H1 (cell line): ENCODE measurements around the gene ZMIZ1. TPM values are rescaled to one million over a fixed set of nuclear protein-coding genes. Genes with fewer than 3 reads are reported as not detected.

Experiments used
- CTCF ChIA-PET: fragments of 300-600 bp; sonication (Branson Sonifier 250); formaldehyde crosslinking; loops from one replicate; lab custom pipeline; 2021; ENCODE audit not compliant: partially characterized antibody; lab: Charles Lee
- POLR2A ChIA-PET: fragments of 300-600 bp; sonication (Branson Sonifier 250); formaldehyde crosslinking; loops from one replicate; lab custom pipeline; 2021; ENCODE audit warnings: inconsistent platforms; ENCODE audit not compliant: partially characterized antibody; lab: Charles Lee
- DNase-seq, 2 experiments: peaks; one replicate each; pipeline versions ENCODE4 v3.0.0 to v3.0.0-alpha.2; 2010 to 2022; ENCODE audit warnings: low spot score in 2 of 2, low read depth in 1 of 2, mixed read lengths in 1 of 2
- FAIRE-seq: peaks from 2 replicates; lab custom pipeline; 2011; peaks lifted over from hg19 to GRCh38; lab: Jason Lieb, UNC
- H2AFZ ChIP-seq: 2 replicates; pipeline ENCODE4 v1.8.1; 2012; ENCODE audit warnings: low read length, inconsistent platforms
- H2AK5ac ChIP-seq: 2 replicates; pipeline ENCODE4 v1.6.1; 2013; ENCODE audit warnings: low read depth, low read length
- H2BK120ac ChIP-seq: replicated peaks from 2 replicates; pipeline ENCODE3; 2013; ENCODE audit warnings: low read depth, low read length, inconsistent platforms
- H2BK12ac ChIP-seq: 2 replicates; pipeline ENCODE4 v1.6.1; 2013; ENCODE audit warnings: low read depth, low read length
- H2BK15ac ChIP-seq: 2 replicates; pipeline ENCODE4 v1.6.1; 2013; ENCODE audit warnings: low read length
- H2BK20ac ChIP-seq: 2 replicates; pipeline ENCODE4 v1.6.1; 2013; ENCODE audit warnings: low read length
- H2BK5ac ChIP-seq: 2 replicates; pipeline ENCODE4 v1.6.1; 2013; ENCODE audit warnings: low read depth, low read length
- H3K14ac ChIP-seq: 2 replicates; pipeline ENCODE4 v1.6.1; 2013; ENCODE audit warnings: inconsistent platforms; ENCODE audit not compliant: insufficient read length
- H3K18ac ChIP-seq: 2 replicates; pipeline ENCODE4 v1.6.1; 2013; ENCODE audit warnings: low read length; ENCODE audit errors: extremely low read depth
- H3K23ac ChIP-seq: 2 replicates; pipeline ENCODE4 v1.6.1; 2013; ENCODE audit warnings: inconsistent platforms; ENCODE audit not compliant: insufficient read length
- H3K23me2 ChIP-seq: 2 replicates; pipeline ENCODE4 v1.6.1; 2013; ENCODE audit warnings: low read depth, low read length
- H3K27ac ChIP-seq: 2 replicates; pipeline ENCODE4 v1.6.1; 2011; ENCODE audit warnings: low read depth, low read length, inconsistent platforms
- H3K27me3 ChIP-seq, 4 experiments: replicated peaks in 1 of 4; 1 replicate in 1 of 4; 2 replicates in 3 of 4; pipeline versions ENCODE4 v1.6.1 to v1.8.1; 2011 to 2013; ENCODE audit warnings: low read length in 3 of 4, mild to moderate bottlenecking in 3 of 4, inconsistent platforms in 2 of 4, mixed read lengths in 2 of 4, moderate library complexity in 1 of 4; ENCODE audit not compliant: control insufficient read depth in 3 of 4, insufficient read depth in 3 of 4; ENCODE audit errors: extremely low read depth in 1 of 4
- H3K36me3 ChIP-seq, 4 experiments: 2 replicates each; pipeline versions ENCODE4 v1.6.1 to v1.8.1; 2011 to 2013; ENCODE audit warnings: mild to moderate bottlenecking in 4 of 4, low read length in 3 of 4, moderate library complexity in 2 of 4, control low read depth in 1 of 4, inconsistent platforms in 1 of 4; ENCODE audit not compliant: insufficient read depth in 4 of 4, control insufficient read depth in 2 of 4
- H3K4ac ChIP-seq: replicated peaks from 2 replicates; pipeline ENCODE3; 2013; ENCODE audit warnings: low read length, low read depth, mixed read lengths, inconsistent platforms; ENCODE audit not compliant: insufficient read length
- H3K4me1 ChIP-seq, 4 experiments: replicated peaks in 1 of 4; 1 replicate in 1 of 4; 2 replicates in 3 of 4; pipeline versions ENCODE4 v1.6.1 to v1.8.1; 2011 to 2013; ENCODE audit warnings: low read length in 3 of 4, inconsistent platforms in 2 of 4, mixed read lengths in 1 of 4; ENCODE audit not compliant: insufficient read depth in 4 of 4, control insufficient read depth in 3 of 4
- H3K4me2 ChIP-seq, 2 experiments: 2 replicates each; pipeline versions ENCODE4 v1.6.1 to v1.8.1; 2011 to 2013; ENCODE audit warnings: low read depth in 2 of 2, low read length in 2 of 2, control low read depth in 1 of 2, inconsistent platforms in 1 of 2, mild to moderate bottlenecking in 1 of 2; ENCODE audit not compliant: insufficient read depth in 1 of 2
- H3K4me3 ChIP-seq, 4 experiments: fragments of 200-600, 300-600 bp in 1 of 4; sonication (generic), shearing (Covaris generic), sonication (Bioruptor Twin) in 1 of 4; 2 replicates each; pipeline versions ENCODE4 v1.5.1 to v1.8.1; 2011 to 2016; ENCODE audit warnings: low read length in 4 of 4, low read depth in 3 of 4, control low read depth in 2 of 4, inconsistent platforms in 2 of 4, mild to moderate bottlenecking in 2 of 4, mixed read lengths in 1 of 4, moderate library complexity in 1 of 4; ENCODE audit not compliant: insufficient read depth in 2 of 4; ENCODE audit errors: extremely low read depth in 1 of 4
- H3K56ac ChIP-seq: replicated peaks from 2 replicates; pipeline ENCODE3; 2013; ENCODE audit warnings: low read depth, mild to moderate bottlenecking, mixed read lengths, low read length, inconsistent platforms; ENCODE audit not compliant: insufficient read length
- H3K79me1 ChIP-seq: 2 replicates; pipeline ENCODE4 v1.6.1; 2013; ENCODE audit warnings: low read depth, low read length, control low read depth
- H3K79me2 ChIP-seq, 2 experiments: 2 replicates each; pipeline versions ENCODE4 v1.6.1 to v1.8.1; 2012 to 2013; ENCODE audit warnings: low read length in 2 of 2, mild to moderate bottlenecking in 2 of 2, inconsistent platforms in 1 of 2; ENCODE audit not compliant: insufficient read depth in 2 of 2, control insufficient read depth in 1 of 2
- H3K9ac ChIP-seq, 4 experiments: replicated peaks in 1 of 4; 1 replicate in 1 of 4; 2 replicates in 3 of 4; pipeline versions ENCODE4 v1.6.1 to v1.8.1; 2011 to 2013; ENCODE audit warnings: low read depth in 3 of 4, low read length in 3 of 4, control low read depth in 2 of 4, mild to moderate bottlenecking in 2 of 4, moderate library complexity in 2 of 4, inconsistent platforms in 1 of 4; ENCODE audit errors: extremely low read depth in 1 of 4
- H3K9me3 ChIP-seq, 2 experiments: 2 replicates each; pipeline versions ENCODE4 v1.6.1 to v1.8.1; 2012 to 2013; ENCODE audit warnings: mild to moderate bottlenecking in 2 of 2, moderate library complexity in 2 of 2, control low read depth in 1 of 2, inconsistent platforms in 1 of 2, low read depth in 1 of 2, low read length in 1 of 2, mixed read lengths in 1 of 2; ENCODE audit not compliant: insufficient read depth in 2 of 2
- H4K20me1 ChIP-seq, 2 experiments: replicated peaks in 1 of 2; 2 replicates each; pipeline versions ENCODE3 to v1.8.1; 2011 to 2013; ENCODE audit warnings: inconsistent platforms in 2 of 2, low read length in 2 of 2, mild to moderate bottlenecking in 1 of 2; ENCODE audit not compliant: insufficient read depth in 2 of 2, control insufficient read depth in 1 of 2
- H4K5ac ChIP-seq: 2 replicates; pipeline ENCODE4 v1.6.1; 2013; ENCODE audit warnings: low read length, low read depth, mixed read lengths, inconsistent platforms; ENCODE audit not compliant: insufficient read length
- H4K8ac ChIP-seq: 2 replicates; pipeline ENCODE4 v1.8.0; 2013; ENCODE audit warnings: mild to moderate bottlenecking, moderate library complexity, low read length, inconsistent platforms; ENCODE audit not compliant: insufficient read depth; ENCODE audit errors: extremely low read depth
- H4K91ac ChIP-seq: replicated peaks from 2 replicates; pipeline ENCODE3; 2013; ENCODE audit warnings: low read length, mixed read lengths, inconsistent platforms; ENCODE audit not compliant: insufficient read length
- BCL11A ChIP-seq, 2 experiments: IDR thresholded peaks; one replicate each; pipeline ENCODE4 v1.6.1; 2011; ENCODE audit warnings: low read depth in 2 of 2, low read length in 2 of 2, mild to moderate bottlenecking in 2 of 2
- CHD2 ChIP-seq: IDR thresholded peaks from 2 replicates; pipeline ENCODE4 v1.6.1; 2012; ENCODE audit warnings: low read length, improper control_type of control experiment
- JUN ChIP-seq: IDR thresholded peaks from 2 replicates; pipeline ENCODE4 v1.6.1; 2011; ENCODE audit warnings: low read depth, mild to moderate bottlenecking, improper control_type of control experiment, low read length
- JUND ChIP-seq: IDR thresholded peaks from 2 replicates; pipeline ENCODE4 v1.6.1; 2011; ENCODE audit warnings: mild to moderate bottlenecking, improper control_type of control experiment, low read length
- KDM5A ChIP-seq: fragments of 200-600 bp; IDR thresholded peaks from 2 replicates; pipeline ENCODE4 v1.7.1; 2012; ENCODE audit warnings: mild to moderate bottlenecking, low read length, inconsistent platforms, mixed read lengths
- POU5F1 ChIP-seq: IDR thresholded peaks from 2 replicates; pipeline ENCODE4 v1.6.1; 2011; ENCODE audit warnings: low read depth, mild to moderate bottlenecking, low read length, moderate library complexity
- SIRT6 ChIP-seq: IDR thresholded peaks from one replicate; pipeline ENCODE4 v1.7.1; 2012; ENCODE audit warnings: low read length, inconsistent platforms
- SP2 ChIP-seq: IDR thresholded peaks from 2 replicates; pipeline ENCODE4 v1.6.1; 2012; ENCODE audit warnings: mild to moderate bottlenecking, low read length, inconsistent platforms
- SRF ChIP-seq: IDR thresholded peaks from 2 replicates; pipeline ENCODE4 v1.6.1; 2011; ENCODE audit warnings: mild to moderate bottlenecking, low read depth, low read length, moderate library complexity
- TBP ChIP-seq: IDR thresholded peaks from 2 replicates; pipeline ENCODE4 v1.6.1; 2011; ENCODE audit warnings: low read depth, low read length, improper control_type of control experiment
- TCF12 ChIP-seq: IDR thresholded peaks from 2 replicates; pipeline ENCODE4 v1.6.1; 2011; ENCODE audit warnings: low read depth, mild to moderate bottlenecking, low read length
- WGBS, 2 experiments: shearing (Covaris generic) in 1 of 2; methylation state at CpG; one replicate each; pipeline versions ENCODE4 v1.1.6 to v1.1.7; 2013 to 2015; ENCODE audit warnings: low lambda C conversion rate in 2 of 2, mixed read lengths in 2 of 2, inconsistent platforms in 1 of 2, low coverage in 1 of 2, missing lambda C conversion rate in 1 of 2; ENCODE audit not compliant: insufficient replicate concordance in 2 of 2, insufficient coverage in 1 of 2, insufficient read length in 1 of 2; ENCODE audit errors: extremely low coverage in 1 of 2, missing lambda C conversion rate in 1 of 2; 5-methylcytosine and 5-hydroxymethylcytosine counted together
- polyA plus RNA-seq, 7 experiments: library from polyadenylated mRNA; depleted of rRNA in 3 of 7; stranded (reverse) in 5 of 7; unstranded in 2 of 7; fragments of >200 nt in 5 of 7; fragments of 200-250 nt in 2 of 7; gene quantifications; 1 replicate in 5 of 7; 2 replicates in 1 of 7; 4 replicates in 1 of 7; pipeline versions ENCODE4 v1.2.1 to v1.2.3, GENCODE V29; 2011 to 2013; ENCODE audit warnings: missing spikeins in 2 of 7, mixed read lengths in 2 of 7
- total RNA-seq: library from RNA; stranded (reverse); fragmentation: NEBNext Ultra II Directional; extraction: Animal tissue kit (Norgen Biotek cat#: 25700); gene quantifications from 2 replicates; pipeline ENCODE4 v1.2.1, GENCODE V29; 2021
- TF ChIP-seq, protein P1 (sequence below): IDR thresholded peaks from 2 replicates; pipeline ENCODE4 v1.6.1; 2012; ENCODE audit warnings: low read length, inconsistent platforms
- TF ChIP-seq, protein P2 (sequence below): IDR thresholded peaks from 2 replicates; pipeline ENCODE4 v1.6.1; 2012; ENCODE audit warnings: inconsistent platforms

Gene ZMIZ1
- total and polyA plus RNA-seq, 2 of the 8 experiments (the other 6 are each of a cell fraction or from before 2014, with no cell fraction given): 8.1 to 28.0 TPM

DNA sequence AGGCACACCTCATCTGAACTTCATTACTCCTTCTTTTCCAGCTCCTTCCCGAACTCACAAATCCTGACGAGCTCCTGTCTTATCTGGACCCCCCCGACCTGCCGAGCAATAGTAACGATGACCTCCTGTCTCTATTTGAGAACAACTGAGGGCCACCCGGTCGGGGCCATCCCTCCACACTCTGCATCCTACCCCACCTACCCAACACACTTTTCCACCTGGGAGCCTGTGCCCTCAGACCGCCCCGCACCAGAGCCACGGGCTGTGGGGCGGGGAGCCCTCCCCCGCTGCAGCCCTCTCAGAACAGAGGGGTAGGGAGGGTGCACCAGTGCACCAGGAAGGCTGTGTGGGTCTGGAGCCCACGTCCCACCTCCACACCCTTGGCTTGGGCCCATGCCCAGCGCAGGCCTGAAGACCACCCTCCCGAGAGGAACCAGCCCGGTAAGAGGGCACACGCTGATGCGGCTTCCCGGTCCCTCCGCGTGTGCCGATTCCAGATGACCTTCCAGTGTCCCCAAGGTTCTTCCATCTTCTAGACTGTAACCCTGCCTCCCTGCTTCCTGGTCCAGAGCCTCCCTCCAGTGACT lies 243.9 kb downstream of the ZMIZ1 start:
- no peak overlapping the region for H2BK5ac ChIP-seq
- H3K23me2 ChIP-seq: no peaks in the 10 kb centered on the region; the same call in 1 of the 2 replicates
- H3K4ac ChIP-seq: no peak overlapping the region
- POLR2A ChIA-PET: no interaction called here
- no peak overlapping the region for H2BK15ac ChIP-seq
- H3K9ac ChIP-seq: no peak overlapping the region
- no peak overlapping the region for H3K18ac ChIP-seq
- no peaks in the 10 kb centered on the region for H3K79me1 ChIP-seq
- H2BK120ac ChIP-seq: no peak overlapping the region
- no peak overlapping the region for H3K14ac ChIP-seq
- H3K79me2 ChIP-seq: no peaks in the 10 kb centered on the region
- no peak overlapping the region for H2BK12ac ChIP-seq
- no peak overlapping the region for H4K5ac ChIP-seq
- 93% methylated on average over 17 of the region's 22 CpGs; no CpG with 5 or more reads in 1 of the 2 experiments for WGBS, 2 experiments
- H4K20me1 ChIP-seq: peaks cover 4 to 5% of the 10 kb centered on the region in 2 experiments
- H3K27ac ChIP-seq: no peak overlapping the region
- H3K9me3 ChIP-seq: no peaks in the 10 kb centered on the region
- H3K56ac ChIP-seq: no peak overlapping the region
- CTCF ChIA-PET: interaction anchor here (2.1 kb wide), 1 partner anchor 20 kb away, joined by 7 read pairs; no protein-coding TSS in a partner anchor
- no peaks in the 10 kb centered on the region for H3K27me3 ChIP-seq
- no peak overlapping the region for H2AK5ac ChIP-seq
- no peak overlapping the region for H3K23ac ChIP-seq
- no peak overlapping the region for H2BK20ac ChIP-seq
- H3K4me2 ChIP-seq: no peak overlapping the region
- H3K36me3 ChIP-seq: peaks cover 3 to 17% (median 5%) of the 10 kb centered on the region in 4 experiments; a peak in 4 of 8 replicates
- H3K4me1 ChIP-seq: peaks cover under 1 to 14% (median 9%) of the 10 kb centered on the region in 4 experiments
- FAIRE-seq (no peak), DNase-seq (no peak)
- H4K8ac ChIP-seq: no peak overlapping the region
- H2AFZ ChIP-seq: no peak overlapping the region
- no peak overlapping the region for H4K91ac ChIP-seq
- no peak overlapping the region for H3K4me3 ChIP-seq
- TF ChIP-seq CHD2: no peak
- TF ChIP-seq JUN: no peak
- no peak for TF ChIP-seq KDM5A
- no peak for TF ChIP-seq TCF12
- no peak for TF ChIP-seq JUND
- TF ChIP-seq, protein P1, sequence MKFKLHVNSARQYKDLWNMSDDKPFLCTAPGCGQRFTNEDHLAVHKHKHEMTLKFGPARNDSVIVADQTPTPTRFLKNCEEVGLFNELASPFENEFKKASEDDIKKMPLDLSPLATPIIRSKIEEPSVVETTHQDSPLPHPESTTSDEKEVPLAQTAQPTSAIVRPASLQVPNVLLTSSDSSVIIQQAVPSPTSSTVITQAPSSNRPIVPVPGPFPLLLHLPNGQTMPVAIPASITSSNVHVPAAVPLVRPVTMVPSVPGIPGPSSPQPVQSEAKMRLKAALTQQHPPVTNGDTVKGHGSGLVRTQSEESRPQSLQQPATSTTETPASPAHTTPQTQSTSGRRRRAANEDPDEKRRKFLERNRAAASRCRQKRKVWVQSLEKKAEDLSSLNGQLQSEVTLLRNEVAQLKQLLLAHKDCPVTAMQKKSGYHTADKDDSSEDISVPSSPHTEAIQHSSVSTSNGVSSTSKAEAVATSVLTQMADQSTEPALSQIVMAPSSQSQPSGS: no peak
- TF ChIP-seq TBP: no peak
- no peak for TF ChIP-seq BCL11A (IDR thresholded peaks at IDR 0.05; ENCODE audit: low read depth in 2 of 2, low read length in 2 of 2)
- TF ChIP-seq, protein P2, sequence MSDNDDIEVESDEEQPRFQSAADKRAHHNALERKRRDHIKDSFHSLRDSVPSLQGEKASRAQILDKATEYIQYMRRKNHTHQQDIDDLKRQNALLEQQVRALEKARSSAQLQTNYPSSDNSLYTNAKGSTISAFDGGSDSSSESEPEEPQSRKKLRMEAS: no peak
- no peak for TF ChIP-seq SIRT6
- no peak for TF ChIP-seq POU5F1
- no peak for TF ChIP-seq SRF
- no peak for TF ChIP-seq SP2
